AG08396 (cell line): Measurements from ENCODE around the gene ZNF69.
"Not testable (repeated sequence)": the region's sequence is repeated elsewhere in the genome, so short reads cannot be mapped to it uniquely, and the experiment has no call there.

Experiments used
- DNase-seq: peaks from one replicate; pipeline ENCODE4 v3.0.0; 2012; ENCODE audit warnings: low spot score, mixed read lengths

ZNF69 gene

DNA sequence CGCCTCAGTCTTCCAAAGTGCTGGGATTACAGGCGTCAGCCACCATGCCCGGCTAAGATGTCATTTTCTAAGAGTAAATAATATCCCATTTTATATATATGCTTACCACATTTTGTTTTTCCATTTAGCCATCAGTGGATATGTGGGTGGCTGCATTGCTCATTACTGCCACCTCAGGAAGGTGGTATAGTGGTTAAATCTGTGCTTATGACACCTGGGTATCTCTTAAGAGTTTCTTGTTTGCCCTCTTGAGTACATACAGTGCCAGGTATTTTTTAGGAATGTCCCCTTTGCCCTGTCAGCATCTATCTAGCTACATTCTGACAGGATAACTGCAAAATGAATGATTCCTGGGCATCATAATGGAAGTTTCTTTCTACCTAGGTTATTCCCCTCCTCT lies 14.6 kb downstream of the ZNF69 start:
- no peak for DNase-seq

- no peak for DNase-seq
Measured at GRCh38 chr19:11905928-11906327, 18.3 kb downstream of the ZNF69 start.

DNA sequence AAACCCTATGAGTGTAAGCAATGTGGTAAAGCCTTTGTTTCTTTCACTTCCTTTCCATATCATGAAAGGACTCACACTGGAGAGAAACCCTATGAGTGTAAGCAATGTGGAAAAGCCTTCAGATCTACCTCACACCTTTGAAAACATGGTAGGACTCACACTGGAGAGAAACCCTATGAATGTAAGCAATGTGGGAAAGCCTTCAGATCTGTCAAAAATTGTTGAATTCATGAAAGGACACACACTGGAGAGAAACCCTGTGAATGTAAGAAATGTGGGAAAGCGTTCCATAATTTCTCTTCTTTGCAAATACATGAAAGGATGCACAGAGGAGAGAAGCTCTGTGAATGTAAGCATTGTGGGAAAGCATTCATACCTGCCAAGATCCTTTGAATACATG lies 24.4 kb downstream of the ZNF69 start:
- not testable (repeated sequence) for DNase-seq

- DNase-seq, result not testable (repeated sequence)
Measured at GRCh38 chr19:11914417-11915051, 27.0 kb downstream of the ZNF69 start.

DNA sequence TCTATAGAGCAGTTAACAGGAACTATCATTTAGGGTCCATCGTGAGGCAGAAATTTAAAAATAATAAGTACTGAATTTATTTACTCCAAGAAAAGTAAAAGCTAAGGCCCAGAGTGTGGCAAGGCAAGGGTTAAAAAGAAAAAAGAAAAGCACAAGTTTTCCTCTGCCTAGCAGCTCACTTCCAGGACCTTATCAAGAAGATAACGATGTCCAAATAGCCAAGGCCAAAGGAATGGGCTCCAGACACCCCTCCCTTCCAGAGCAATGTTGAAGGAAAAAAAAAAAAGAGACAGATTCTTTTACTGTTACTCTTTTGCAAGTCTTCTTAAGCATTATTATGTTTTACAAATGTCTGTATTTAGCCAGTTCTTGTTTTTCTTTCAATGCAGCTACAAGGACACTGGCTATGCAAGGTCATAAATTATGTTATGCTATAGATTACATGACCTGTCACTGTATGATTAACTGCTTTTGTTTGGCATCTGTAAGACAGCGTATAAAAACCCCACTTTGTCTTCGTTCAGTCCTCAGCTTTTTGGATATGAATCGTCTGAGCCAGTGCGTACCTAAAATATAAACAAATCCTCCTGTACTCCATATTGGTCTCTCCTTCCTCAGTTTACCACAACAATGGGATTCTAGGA lies 34.4 kb downstream of the ZNF69 start:
- DNase-seq, result no peak

GRCh38 chr19:11924886-11925650 lies 37.5 kb downstream of the ZNF69 start, which contains the start of gene ZNF700:
Gene ZNF700 (plus strand): TSS chr19:11925107. CDS start chr19:11925211, 104 bp downstream.
- peak; percentile 94 for DNase-seq

DNA sequence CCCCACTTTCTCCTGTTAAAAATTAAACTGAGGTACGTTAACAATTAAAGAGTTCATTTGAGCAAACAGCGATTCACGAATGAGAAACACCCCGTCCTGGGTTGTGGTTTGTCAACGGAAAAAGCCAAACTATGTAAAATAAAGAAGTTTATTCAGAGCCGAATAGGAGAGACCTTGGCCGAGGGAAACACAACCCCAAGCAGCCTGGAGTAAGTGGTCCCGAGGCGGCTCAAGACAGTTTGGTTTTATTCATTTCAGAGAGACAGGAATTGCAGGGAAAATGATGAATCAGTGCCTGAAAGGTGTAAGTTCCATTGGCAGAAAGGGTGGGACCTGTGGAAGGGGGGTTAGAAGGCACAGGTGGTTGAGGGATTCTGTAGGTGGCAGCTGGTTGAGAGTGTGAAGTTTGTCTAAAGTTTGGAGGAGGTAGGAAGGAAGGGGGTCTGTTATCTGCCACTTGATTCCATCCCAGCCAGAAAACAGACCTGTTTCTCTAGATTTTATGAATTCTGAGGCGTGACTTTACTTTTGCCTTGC lies 38.1 kb downstream of the ZNF69 start:
- not testable (repeated sequence) for DNase-seq

DNA sequence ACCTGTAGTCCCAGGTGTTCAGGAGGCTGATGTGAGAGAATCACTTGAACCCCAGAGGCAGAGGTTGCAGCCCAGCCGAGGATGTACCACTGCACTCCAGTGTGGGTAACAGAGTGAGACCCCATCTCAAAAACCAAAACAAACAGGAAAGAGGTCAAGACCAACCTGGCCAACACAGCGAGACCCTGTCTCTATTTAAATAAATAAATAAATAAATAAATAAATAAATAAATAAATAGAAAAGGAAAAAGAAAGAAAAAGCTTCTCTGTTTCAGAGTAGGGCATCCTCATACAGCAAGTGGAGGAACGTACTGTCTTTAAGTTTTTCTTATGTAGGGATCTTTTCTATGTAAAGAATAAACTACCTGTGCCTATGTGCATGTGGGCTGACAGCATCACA lies 39.6 kb downstream of the ZNF69 start:
- DNase-seq, result no peak

GRCh38 chr19:11931051-11931450 lies 43.5 kb downstream of the ZNF69 start:
- peak; percentile 14 for DNase-seq

GRCh38 chr19:11931513-11931912 lies 43.9 kb downstream of the ZNF69 start:
- no peak for DNase-seq

- DNase-seq, result not testable (repeated sequence)
Measured at GRCh38 chr19:11935829-11936228, 48.2 kb downstream of the ZNF69 start.

- DNase-seq, result not testable (repeated sequence)
Measured at GRCh38 chr19:11938383-11938782, 50.8 kb downstream of the ZNF69 start.

- DNase-seq, result not testable (repeated sequence)
Measured at GRCh38 chr19:11941361-11941887, 53.8 kb downstream of the ZNF69 start.

DNA sequence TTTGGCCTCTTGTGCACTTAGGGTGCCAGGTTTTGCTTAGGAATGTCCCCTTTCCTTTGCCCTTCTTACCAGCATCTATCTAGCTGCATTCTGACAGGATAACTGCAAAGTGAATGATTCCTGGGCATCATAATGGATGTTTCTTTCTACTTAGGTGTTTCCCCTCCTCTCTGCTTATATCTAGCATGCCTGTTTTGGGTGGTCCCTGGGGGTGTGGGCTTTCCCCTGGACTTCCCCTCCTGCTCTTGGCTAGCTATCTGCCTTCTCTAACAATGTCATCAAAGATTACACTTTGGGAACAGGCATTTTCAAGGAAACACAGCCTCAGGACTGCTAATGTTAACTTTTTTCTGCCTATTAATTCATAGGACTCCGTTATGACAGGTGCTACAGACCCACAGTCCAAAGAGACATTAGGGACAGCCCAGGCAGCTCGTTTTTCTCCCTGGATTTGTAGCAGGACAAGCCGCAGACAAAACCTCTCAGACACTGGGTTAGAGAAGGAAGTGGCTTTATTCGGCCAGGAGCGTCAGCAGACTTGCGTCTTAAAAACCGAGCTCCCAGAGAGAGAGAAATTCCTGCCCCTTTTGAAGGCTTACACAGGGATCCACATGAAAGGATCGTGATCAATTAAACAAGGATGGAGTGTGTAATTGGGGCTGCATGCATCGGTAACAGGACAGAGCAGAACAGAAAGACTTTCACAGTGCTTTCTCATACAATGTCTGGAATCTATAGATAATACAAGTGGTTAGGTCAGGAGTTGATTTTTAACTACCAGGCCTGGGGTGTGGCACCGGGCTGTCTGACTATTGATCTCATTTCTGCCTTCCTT lies 54.6 kb downstream of the ZNF69 start:
- DNase-seq, result no peak

DNA sequence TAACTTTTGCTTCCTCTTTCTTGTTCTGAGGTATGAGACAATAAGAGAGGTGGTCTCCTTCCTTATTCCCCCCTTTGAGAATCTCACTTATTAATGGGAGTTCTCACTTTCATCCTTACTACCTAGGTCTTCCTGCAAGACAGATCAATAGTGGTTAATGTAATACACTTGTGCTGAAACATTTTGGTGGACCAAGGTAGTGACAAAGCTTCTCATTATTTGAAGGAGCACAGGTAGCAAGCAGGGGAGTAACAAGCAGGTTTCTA lies 55.2 kb downstream of the ZNF69 start:
- no peak for DNase-seq

GRCh38 chr19:11944656-11945055 lies 57.1 kb downstream of the ZNF69 start:
- DNase-seq, result no peak

GRCh38 chr19:11948646-11949045 lies 61.1 kb downstream of the ZNF69 start:
- no peak for DNase-seq

DNA sequence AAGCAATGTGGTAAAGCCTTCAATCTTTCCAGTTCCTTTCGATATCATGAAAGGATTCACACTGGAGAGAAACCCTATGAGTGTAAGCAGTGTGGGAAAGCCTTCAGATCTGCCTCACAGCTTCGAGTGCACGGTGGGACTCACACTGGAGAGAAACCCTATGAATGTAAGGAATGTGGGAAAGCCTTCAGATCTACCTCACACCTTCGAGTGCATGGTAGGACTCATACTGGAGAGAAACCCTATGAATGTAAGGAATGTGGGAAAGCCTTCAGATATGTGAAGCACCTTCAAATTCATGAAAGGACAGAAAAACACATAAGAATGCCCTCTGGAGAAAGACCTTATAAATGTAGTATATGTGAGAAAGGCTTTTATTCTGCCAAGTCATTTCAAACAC lies 61.6 kb downstream of the ZNF69 start:
- DNase-seq, result no peak

GRCh38 chr19:11949614-11950080 lies 62.1 kb downstream of the ZNF69 start:
- not testable (repeated sequence) for DNase-seq

- no peak for DNase-seq
Measured at GRCh38 chr19:11950312-11950711, 62.7 kb downstream of the ZNF69 start.
